ENCODE data around the gene SLC25A21.

SLC25A21 gene

GRCh38 chr14:36683083-36683724 is 489.2 kb downstream of the SLC25A21 start:
- no peak for FAIRE-seq

GRCh38 chr14:36682338-36682737 is 490.1 kb downstream of the SLC25A21 start:
- FAIRE-seq = no peak

- FAIRE-seq = no peak
Measured at GRCh38 chr14:36676236-36676635, 496.2 kb downstream of the SLC25A21 start.

- no peak for FAIRE-seq
Measured at GRCh38 chr14:36675581-36675980, 496.8 kb downstream of the SLC25A21 start.

GRCh38 chr14:36674659-36675058 is 497.7 kb downstream of the SLC25A21 start:
- no peak for FAIRE-seq

GRCh38 chr14:36672095-36672494 is 500.3 kb downstream of the SLC25A21 start:
- FAIRE-seq = no peak

GRCh38 chr14:36671149-36671548 is 501.3 kb downstream of the SLC25A21 start:
- no peak for FAIRE-seq

GRCh38 chr14:36667679-36668078 is 504.7 kb downstream of the SLC25A21 start:
- no peak for FAIRE-seq

- no peak for FAIRE-seq
Measured at GRCh38 chr14:36666416-36667206, 505.8 kb downstream of the SLC25A21 start.

- FAIRE-seq = no peak
Measured at GRCh38 chr14:36665887-36666415, 506.5 kb downstream of the SLC25A21 start.

- FAIRE-seq = no peak
Measured at GRCh38 chr14:36664322-36665193, 507.8 kb downstream of the SLC25A21 start.

GRCh38 chr14:36663404-36664321 is 508.7 kb downstream of the SLC25A21 start:
- FAIRE-seq = no peak

GRCh38 chr14:36662543-36663403 is 509.6 kb downstream of the SLC25A21 start:
- no peak for FAIRE-seq

GRCh38 chr14:36662258-36662542 is 510.2 kb downstream of the SLC25A21 start:
- FAIRE-seq = no peak

- no peak for FAIRE-seq
Measured at GRCh38 chr14:36661506-36662257, 510.7 kb downstream of the SLC25A21 start, which contains the start of gene PAX9. Gene PAX9 (plus strand): TSS chr14:36661860. CDS start chr14:36662090, 230 bp downstream.

GRCh38 chr14:36660736-36661505 is 511.5 kb downstream of the SLC25A21 start:
- FAIRE-seq = no peak

GRCh38 chr14:36659822-36660735 is 512.3 kb downstream of the SLC25A21 start:
- no peak for FAIRE-seq
